KMS-11 (cell line): ENCODE measurements around the gene PYCARD.

Experiments
- H2AFZ ChIP-seq: fragments of 200-600 bp; sonication (generic); 2 replicates; pipeline ENCODE4 v1.6.1; 2016; ENCODE audit warnings: antibody characterized with exemption, mixed run types, low read depth
- H3K27ac ChIP-seq: fragments of 200-600 bp; sonication (generic); 2 replicates; pipeline ENCODE4 v1.6.1; 2016; ENCODE audit warnings: mild to moderate bottlenecking, mixed run types
- H3K27me3 ChIP-seq: fragments of 200-600 bp; sonication (generic); 2 replicates; pipeline ENCODE4 v1.6.1; 2017; ENCODE audit warnings: mild to moderate bottlenecking, low read depth, mixed run types, moderate library complexity; ENCODE audit not compliant: insufficient read depth
- H3K36me3 ChIP-seq: fragments of 200-600 bp; sonication (generic); 2 replicates; pipeline ENCODE4 v1.6.1; 2017; ENCODE audit warnings: mild to moderate bottlenecking, mixed run types; ENCODE audit not compliant: insufficient read depth
- H3K4me1 ChIP-seq: fragments of 200-600 bp; sonication (generic); 2 replicates; pipeline ENCODE4 v1.6.1; 2016; ENCODE audit warnings: mild to moderate bottlenecking, low read depth, mixed run types; ENCODE audit not compliant: poor library complexity, severe bottlenecking
- H3K4me2 ChIP-seq: fragments of 200-600 bp; sonication (generic); 2 replicates; pipeline ENCODE4 v1.7.0; 2016; ENCODE audit warnings: mild to moderate bottlenecking, mixed run types
- H3K4me3 ChIP-seq: fragments of 200-600 bp; sonication (generic); IDR thresholded peaks from 2 replicates; pipeline ENCODE4 v1.6.1; 2017; ENCODE audit warnings: low read depth, low read length, mixed read lengths; ENCODE audit not compliant: insufficient read depth
- H3K79me2 ChIP-seq: fragments of 200-600 bp; sonication (generic); 2 replicates; pipeline ENCODE4 v1.6.1; 2016; ENCODE audit warnings: low read depth, mixed run types; ENCODE audit not compliant: insufficient read depth
- H3K9ac ChIP-seq: fragments of 200-600 bp; sonication (generic); 2 replicates; pipeline ENCODE4 v1.6.1; 2016; ENCODE audit warnings: mild to moderate bottlenecking, mixed run types
- H4K20me1 ChIP-seq: fragments of 200-600 bp; sonication (generic); 2 replicates; pipeline ENCODE4 v1.6.1; 2016; ENCODE audit warnings: mild to moderate bottlenecking, mixed run types; ENCODE audit not compliant: insufficient read depth
- CTCF ChIP-seq: fragments of 200-600 bp; sonication (generic); conservative IDR thresholded peaks from 2 replicates; pipeline ENCODE4 v1.6.1; 2017; ENCODE audit warnings: low read depth, mild to moderate bottlenecking, antibody characterized with exemption, low read length, moderate library complexity, mixed read lengths

Gene PYCARD

DNA sequence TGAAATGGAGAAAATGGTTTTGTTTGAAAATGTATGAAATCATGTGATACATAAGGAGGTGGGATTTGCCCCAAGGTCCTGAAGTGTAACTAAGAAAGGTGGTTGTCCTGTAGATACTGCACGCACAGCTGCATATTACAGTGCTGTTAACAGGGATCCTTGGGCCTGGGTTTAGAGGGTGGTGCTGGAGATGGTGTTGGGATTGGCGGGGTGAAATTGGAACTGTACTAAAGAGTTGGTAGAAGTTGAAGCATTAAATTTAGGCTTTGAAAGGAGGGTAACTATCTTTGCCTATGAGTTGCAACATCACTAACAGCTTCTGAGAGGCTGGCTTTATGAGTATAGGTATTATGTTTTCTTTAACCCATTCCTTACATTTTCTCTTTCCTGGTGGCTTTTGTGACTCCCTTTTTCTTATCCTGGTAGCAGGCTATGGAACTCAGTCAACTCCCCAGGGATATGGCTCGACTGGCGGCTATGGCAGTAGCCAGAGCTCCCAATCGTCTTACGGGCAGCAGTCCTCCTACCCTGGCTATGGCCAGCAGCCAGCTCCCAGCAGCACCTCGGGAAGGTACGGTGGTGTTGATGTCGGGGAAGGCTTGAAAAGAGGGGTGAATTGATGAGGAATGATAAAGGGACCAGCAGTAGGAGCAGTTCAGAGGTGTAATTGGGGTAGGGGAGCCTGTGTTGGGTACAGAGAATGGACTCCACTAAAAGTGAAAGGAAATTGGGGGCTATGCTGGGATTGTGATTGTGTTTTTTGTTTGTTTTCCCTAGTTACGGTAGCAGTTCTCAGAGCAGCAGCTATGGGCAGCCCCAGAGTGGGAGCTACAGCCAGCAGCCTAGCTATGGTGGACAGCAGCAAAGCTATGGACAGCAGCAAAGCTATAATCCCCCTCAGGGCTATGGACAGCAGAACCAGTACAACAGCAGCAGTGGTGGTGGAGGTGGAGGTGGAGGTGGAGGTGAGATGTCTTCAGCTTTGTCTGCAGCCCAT lies 18.8 kb downstream of the PYCARD start:
- H3K27ac ChIP-seq, result no peak overlapping the region
- H3K27me3 ChIP-seq, result no peaks in the 10 kb centered on the region
- peaks cover 68% of the 10 kb centered on the region for H3K36me3 ChIP-seq
- peaks cover 88% of the 10 kb centered on the region for H3K79me2 ChIP-seq
- no peak for TF ChIP-seq CTCF
- H3K4me1 ChIP-seq, result peaks cover 69% of the 10 kb centered on the region
- no peak overlapping the region for H3K9ac ChIP-seq
- H2AFZ ChIP-seq, result no peak overlapping the region
- H4K20me1 ChIP-seq, result peaks cover 53% of the 10 kb centered on the region
- H3K4me3 ChIP-seq, result no peak overlapping the region
- H3K4me2 ChIP-seq, result peak overlapping the region; percentile 98; the same call in 1 of the 2 replicates

GRCh38 chr16:31182391-31182790 lies 20.2 kb downstream of the PYCARD start:
- Histone ChIP-seq H2AFZ (no peak overlapping the region), H3K4me3 (no peak overlapping the region), H3K4me1 (peaks cover 70% of the 10 kb centered on the region), H3K36me3 (peaks cover 56% of the 10 kb centered on the region; the same call in 1 of the 2 replicates), H3K27me3 (no peaks in the 10 kb centered on the region), H3K27ac (no peak overlapping the region), H3K79me2 (peaks cover 74% of the 10 kb centered on the region), H4K20me1 (peaks cover 49% of the 10 kb centered on the region), H3K9ac (no peak overlapping the region; the same call in 1 of the 2 replicates), H3K4me2 (peak overlapping the region; percentile 98)
- no peak for TF ChIP-seq CTCF

DNA sequence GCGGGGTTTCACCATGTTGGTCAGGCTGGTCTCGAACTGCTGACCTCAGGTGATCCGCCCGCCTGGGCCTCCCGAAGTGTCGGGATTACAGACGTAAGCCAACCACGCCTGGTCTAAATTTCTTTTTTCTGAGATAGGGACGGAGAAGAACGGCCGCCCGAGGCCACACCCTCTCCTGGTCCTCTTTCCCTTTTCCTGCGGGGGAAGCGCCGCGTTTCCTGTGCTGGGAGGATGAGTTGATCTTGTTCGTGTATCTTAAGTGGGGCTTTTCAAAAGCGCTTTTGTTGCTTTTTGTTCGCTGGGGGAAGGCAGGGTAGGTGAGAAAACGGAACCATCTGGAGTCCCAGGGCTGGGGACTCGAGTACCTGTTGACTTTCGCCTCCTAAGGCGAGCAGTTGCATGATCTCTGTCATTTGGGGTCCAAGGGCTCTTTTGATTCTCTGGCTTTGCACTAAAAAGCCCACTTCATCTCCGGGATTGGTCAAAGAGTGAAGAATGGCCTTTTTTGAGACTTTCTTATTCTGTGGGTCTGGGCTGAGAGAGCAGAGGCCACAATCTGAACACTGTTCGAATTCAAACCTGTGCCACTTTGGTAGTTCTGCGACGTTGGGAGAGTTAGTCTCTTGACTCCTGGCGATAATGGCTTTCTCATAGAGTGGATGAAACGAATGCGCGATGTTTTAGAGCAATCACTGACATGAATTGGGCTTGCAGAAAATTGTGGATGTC lies 21.3 kb downstream of the PYCARD start:
- Histone ChIP-seq H3K4me3 (no peak overlapping the region), H3K79me2 (peaks cover 63% of the 10 kb centered on the region), H3K4me2 (peak overlapping the region; percentile 98), H3K4me1 (peaks cover 77% of the 10 kb centered on the region), H3K27me3 (no peaks in the 10 kb centered on the region), H4K20me1 (peaks cover 41% of the 10 kb centered on the region), H3K36me3 (peaks cover 44% of the 10 kb centered on the region; the same call in 1 of the 2 replicates), H3K27ac (peak overlapping the region; percentile 95), H2AFZ (no peak overlapping the region), H3K9ac (peak overlapping the region; percentile 99)
- no peak for TF ChIP-seq CTCF

DNA sequence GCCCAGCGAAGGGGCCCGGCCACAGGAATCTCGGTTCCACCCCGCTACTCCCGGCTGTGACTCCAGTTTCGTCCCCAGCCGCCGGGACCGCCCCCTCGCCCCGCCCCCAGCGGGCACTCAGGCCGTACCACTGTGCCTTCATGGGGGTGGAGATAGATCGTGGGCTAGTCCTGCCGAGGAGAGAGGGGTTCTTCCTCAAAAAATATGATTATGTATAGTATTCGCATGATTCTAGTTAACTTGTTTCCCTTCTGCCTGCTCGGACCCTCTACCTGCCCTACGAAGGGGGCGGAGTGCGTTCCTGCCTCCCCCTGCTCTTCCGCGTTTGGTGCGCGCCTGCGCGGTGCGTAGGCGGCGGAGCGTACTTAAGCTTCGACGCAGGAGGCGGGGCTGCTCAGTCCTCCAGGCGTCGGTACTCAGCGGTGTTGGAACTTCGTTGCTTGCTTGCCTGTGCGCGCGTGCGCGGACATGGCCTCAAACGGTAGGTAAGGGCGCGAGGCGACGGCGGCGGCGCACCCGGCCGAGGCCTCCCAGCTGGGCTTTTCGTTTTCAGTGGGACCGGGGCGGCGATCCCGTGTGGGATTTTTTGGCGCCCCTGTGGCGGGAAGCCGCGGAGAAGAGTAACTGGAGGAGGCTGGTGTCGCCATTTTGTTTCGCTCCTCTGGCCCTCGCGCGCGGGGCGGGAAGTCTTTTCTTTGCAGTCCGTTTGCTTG lies 22.7 kb downstream of the PYCARD start, which contains the start of gene FUS:
Gene FUS (plus strand): TSS at position 393 of the 713 bp plus-strand sequence. CDS start 76 bp downstream, at position 469.
- peaks cover 35% of the 10 kb centered on the region for H4K20me1 ChIP-seq
- H3K4me1 ChIP-seq, result peaks cover 65% of the 10 kb centered on the region
- H3K4me2 ChIP-seq, result peak within 1 kb of the TSS; percentile 98
- no peaks in the 10 kb centered on the region for H3K27me3 ChIP-seq
- peaks cover 31% of the 10 kb centered on the region; the same call in 1 of the 2 replicates for H3K36me3 ChIP-seq
- peak within 1 kb of the TSS; percentile 64 for H2AFZ ChIP-seq
- no peak within 1 kb of the TSS for H3K4me3 ChIP-seq
- no peak for TF ChIP-seq CTCF
- peak within 1 kb of the TSS; percentile 99 for H3K9ac ChIP-seq
- peaks cover 49% of the 10 kb centered on the region for H3K79me2 ChIP-seq
- peak within 1 kb of the TSS; percentile 95 for H3K27ac ChIP-seq
